ENCODE measurements around the gene EHF.

The EHF gene

GRCh38 chr11:34620820-34621792 is at the start of gene EHF:
Gene EHF (plus strand): TSS chr11:34621093. CDS start chr11:34642631, 21,538 bp downstream.
- Histone ChIP-seq H3K4me1 (ENCODE audit: insufficient read depth, low read length) (peaks cover 2% of the 10 kb centered on the region; the same call in 1 of the 2 replicates), H3K36me3 (ENCODE audit: insufficient read depth, low read depth, low read length) (no peaks in the 10 kb centered on the region), H3K9ac (ENCODE audit: low read depth, low read length) (no peak within 1 kb of the TSS), H3K27me3 (ENCODE audit: insufficient read depth, low read length) (no peaks in the 10 kb centered on the region), H3K27ac (ENCODE audit: low read length) (no peak within 1 kb of the TSS), H3K4me3 (ENCODE audit: low read length) (no peak within 1 kb of the TSS), H3K9me3 (ENCODE audit: insufficient read depth, low read depth, low read length) (no peaks in the 10 kb centered on the region)

GRCh38 chr11:34573537-34573936 is 47.4 kb upstream of the EHF start:
- Histone ChIP-seq H3K9ac (ENCODE audit: low read depth, low read length) (no peak overlapping the region), H3K36me3 (ENCODE audit: insufficient read depth, low read depth, low read length) (no peaks in the 10 kb centered on the region), H3K27ac (ENCODE audit: low read length) (no peak overlapping the region), H3K4me3 (ENCODE audit: low read length) (no peak overlapping the region), H3K9me3 (ENCODE audit: insufficient read depth, low read depth, low read length) (no peaks in the 10 kb centered on the region), H3K4me1 (ENCODE audit: insufficient read depth, low read length) (no peaks in the 10 kb centered on the region), H3K27me3 (ENCODE audit: insufficient read depth, low read length) (no peaks in the 10 kb centered on the region)

- no peaks in the 10 kb centered on the region for H3K36me3 ChIP-seq (ENCODE audit: insufficient read depth, low read depth, low read length)
- no peak overlapping the region for H3K27ac ChIP-seq (ENCODE audit: low read length)
- no peaks in the 10 kb centered on the region for H3K9me3 ChIP-seq (ENCODE audit: insufficient read depth, low read depth, low read length)
- H3K4me1 ChIP-seq (ENCODE audit: insufficient read depth, low read length) = no peaks in the 10 kb centered on the region
- H3K9ac ChIP-seq (ENCODE audit: low read depth, low read length) = no peak overlapping the region
- H3K4me3 ChIP-seq (ENCODE audit: low read length) = no peak overlapping the region
- no peaks in the 10 kb centered on the region for H3K27me3 ChIP-seq (ENCODE audit: insufficient read depth, low read length)
Observed at GRCh38 chr11:34575261-34575660, 45.6 kb upstream of the EHF start.

GRCh38 chr11:34575671-34576070 is 45.2 kb upstream of the EHF start:
- Histone ChIP-seq H3K4me1 (ENCODE audit: insufficient read depth, low read length) (no peaks in the 10 kb centered on the region), H3K9ac (ENCODE audit: low read depth, low read length) (no peak overlapping the region), H3K9me3 (ENCODE audit: insufficient read depth, low read depth, low read length) (no peaks in the 10 kb centered on the region), H3K4me3 (ENCODE audit: low read length) (no peak overlapping the region), H3K27ac (ENCODE audit: low read length) (no peak overlapping the region), H3K27me3 (ENCODE audit: insufficient read depth, low read length) (no peaks in the 10 kb centered on the region), H3K36me3 (ENCODE audit: insufficient read depth, low read depth, low read length) (no peaks in the 10 kb centered on the region)

GRCh38 chr11:34576331-34576730 is 44.6 kb upstream of the EHF start:
- H3K4me3 ChIP-seq (ENCODE audit: low read length) = no peak overlapping the region
- H3K27ac ChIP-seq (ENCODE audit: low read length) = no peak overlapping the region
- no peaks in the 10 kb centered on the region for H3K27me3 ChIP-seq (ENCODE audit: insufficient read depth, low read length)
- no peaks in the 10 kb centered on the region for H3K9me3 ChIP-seq (ENCODE audit: insufficient read depth, low read depth, low read length)
- no peaks in the 10 kb centered on the region for H3K36me3 ChIP-seq (ENCODE audit: insufficient read depth, low read depth, low read length)
- H3K9ac ChIP-seq (ENCODE audit: low read depth, low read length) = no peak overlapping the region
- H3K4me1 ChIP-seq (ENCODE audit: insufficient read depth, low read length) = no peaks in the 10 kb centered on the region

GRCh38 chr11:34583818-34584217 is 37.1 kb upstream of the EHF start:
- H3K9me3 ChIP-seq (ENCODE audit: insufficient read depth, low read depth, low read length) = no peaks in the 10 kb centered on the region
- no peak overlapping the region for H3K4me3 ChIP-seq (ENCODE audit: low read length)
- H3K27ac ChIP-seq (ENCODE audit: low read length) = no peak overlapping the region
- no peaks in the 10 kb centered on the region for H3K36me3 ChIP-seq (ENCODE audit: insufficient read depth, low read depth, low read length)
- H3K4me1 ChIP-seq (ENCODE audit: insufficient read depth, low read length) = 0 out of 2 replicates have a peak, but pooled peaks cover 6% of the 10 kb centered on the region
- H3K9ac ChIP-seq (ENCODE audit: low read depth, low read length) = no peak overlapping the region
- no peaks in the 10 kb centered on the region; the same call in 1 of the 2 replicates for H3K27me3 ChIP-seq (ENCODE audit: insufficient read depth, low read length)

GRCh38 chr11:34585304-34585734 is 35.6 kb upstream of the EHF start:
- no peaks in the 10 kb centered on the region; the same call in 1 of the 2 replicates for H3K27me3 ChIP-seq (ENCODE audit: insufficient read depth, low read length)
- H3K36me3 ChIP-seq (ENCODE audit: insufficient read depth, low read depth, low read length) = no peaks in the 10 kb centered on the region
- H3K27ac ChIP-seq (ENCODE audit: low read length) = no peak overlapping the region
- H3K9me3 ChIP-seq (ENCODE audit: insufficient read depth, low read depth, low read length) = no peaks in the 10 kb centered on the region
- H3K9ac ChIP-seq (ENCODE audit: low read depth, low read length) = no peak overlapping the region
- H3K4me1 ChIP-seq (ENCODE audit: insufficient read depth, low read length) = 0 out of 2 replicates have a peak, but pooled peaks cover 6% of the 10 kb centered on the region
- H3K4me3 ChIP-seq (ENCODE audit: low read length) = no peak overlapping the region

- Histone ChIP-seq H3K27ac (ENCODE audit: low read length) (no peak overlapping the region), H3K4me3 (ENCODE audit: low read length) (peak overlapping the region; percentile 18; the same call in 1 of the 2 replicates), H3K36me3 (ENCODE audit: insufficient read depth, low read depth, low read length) (no peaks in the 10 kb centered on the region), H3K9ac (ENCODE audit: low read depth, low read length) (no peak overlapping the region; the same call in 1 of the 2 replicates), H3K4me1 (ENCODE audit: insufficient read depth, low read length) (0 out of 2 replicates have a peak, but pooled peaks cover 6% of the 10 kb centered on the region), H3K9me3 (ENCODE audit: insufficient read depth, low read depth, low read length) (no peaks in the 10 kb centered on the region), H3K27me3 (ENCODE audit: insufficient read depth, low read length) (no peaks in the 10 kb centered on the region; the same call in 1 of the 2 replicates)
Observed at GRCh38 chr11:34585735-34586487, 35.0 kb upstream of the EHF start.

- Histone ChIP-seq H3K4me1 (ENCODE audit: insufficient read depth, low read length) (0 out of 2 replicates have a peak, but pooled peaks cover 6% of the 10 kb centered on the region), H3K4me3 (ENCODE audit: low read length) (no peak overlapping the region), H3K9ac (ENCODE audit: low read depth, low read length) (no peak overlapping the region), H3K36me3 (ENCODE audit: insufficient read depth, low read depth, low read length) (no peaks in the 10 kb centered on the region), H3K27me3 (ENCODE audit: insufficient read depth, low read length) (no peaks in the 10 kb centered on the region; the same call in 1 of the 2 replicates), H3K9me3 (ENCODE audit: insufficient read depth, low read depth, low read length) (no peaks in the 10 kb centered on the region), H3K27ac (ENCODE audit: low read length) (no peak overlapping the region)
Observed at GRCh38 chr11:34586488-34587281, 34.2 kb upstream of the EHF start.

- Histone ChIP-seq H3K4me1 (ENCODE audit: insufficient read depth, low read length) (0 out of 2 replicates have a peak, but pooled peaks cover 6% of the 10 kb centered on the region), H3K4me3 (ENCODE audit: low read length) (no peak overlapping the region), H3K27ac (ENCODE audit: low read length) (no peak overlapping the region), H3K9me3 (ENCODE audit: insufficient read depth, low read depth, low read length) (no peaks in the 10 kb centered on the region), H3K9ac (ENCODE audit: low read depth, low read length) (no peak overlapping the region), H3K27me3 (ENCODE audit: insufficient read depth, low read length) (no peaks in the 10 kb centered on the region; the same call in 1 of the 2 replicates), H3K36me3 (ENCODE audit: insufficient read depth, low read depth, low read length) (no peaks in the 10 kb centered on the region)
Observed at GRCh38 chr11:34587282-34587677, 33.6 kb upstream of the EHF start.

GRCh38 chr11:34588023-34588422 is 32.9 kb upstream of the EHF start:
- H3K4me3 ChIP-seq (ENCODE audit: low read length) = no peak overlapping the region
- no peak overlapping the region for H3K27ac ChIP-seq (ENCODE audit: low read length)
- H3K9ac ChIP-seq (ENCODE audit: low read depth, low read length) = no peak overlapping the region
- 0 out of 2 replicates have a peak, but pooled peaks cover 6% of the 10 kb centered on the region for H3K4me1 ChIP-seq (ENCODE audit: insufficient read depth, low read length)
- peaks cover 2% of the 10 kb centered on the region; the same call in 1 of the 2 replicates for H3K9me3 ChIP-seq (ENCODE audit: insufficient read depth, low read depth, low read length)
- H3K36me3 ChIP-seq (ENCODE audit: insufficient read depth, low read depth, low read length) = no peaks in the 10 kb centered on the region
- no peaks in the 10 kb centered on the region; the same call in 1 of the 2 replicates for H3K27me3 ChIP-seq (ENCODE audit: insufficient read depth, low read length)

Measured in iPS-20b (cell line).